PFSK-1 (cell line): ENCODE data around the gene EID3.

Source experiments
- FOXP2 ChIP-seq: optimal IDR thresholded peaks from 2 replicates; pipeline ENCODE3; 2011; ENCODE audit warnings: borderline replicate concordance, control low read depth, inconsistent platforms; ENCODE audit not compliant: insufficient read depth; ENCODE audit errors: extremely low read length, extremely low read depth
- POLR2AphosphoS5 ChIP-seq: IDR thresholded peaks from 2 replicates; pipeline ENCODE4 v1.6.1; 2012; ENCODE audit warnings: low read depth, mild to moderate bottlenecking, control low read depth, low read length, moderate library complexity
- REST ChIP-seq, 2 experiments: IDR thresholded peaks; 2 replicates each; pipeline versions ENCODE4 v1.6.1 to v1.8.0; 2011 to 2012; ENCODE audit warnings: low read depth in 2 of 2, low read length in 2 of 2, control low read depth in 1 of 2, inconsistent platforms in 1 of 2, mild to moderate bottlenecking in 1 of 2, moderate library complexity in 1 of 2; ENCODE audit not compliant: insufficient read depth in 1 of 2
- SIN3A ChIP-seq: IDR thresholded peaks from 2 replicates; pipeline ENCODE4 v1.6.1; 2012; ENCODE audit warnings: mild to moderate bottlenecking, low read length, moderate library complexity, borderline replicate concordance; ENCODE audit not compliant: insufficient read depth
- TAF1 ChIP-seq: IDR thresholded peaks from 2 replicates; pipeline ENCODE4 v1.6.1; 2012; ENCODE audit warnings: low read length, control low read depth, borderline replicate concordance; ENCODE audit not compliant: insufficient read depth

Gene EID3

DNA sequence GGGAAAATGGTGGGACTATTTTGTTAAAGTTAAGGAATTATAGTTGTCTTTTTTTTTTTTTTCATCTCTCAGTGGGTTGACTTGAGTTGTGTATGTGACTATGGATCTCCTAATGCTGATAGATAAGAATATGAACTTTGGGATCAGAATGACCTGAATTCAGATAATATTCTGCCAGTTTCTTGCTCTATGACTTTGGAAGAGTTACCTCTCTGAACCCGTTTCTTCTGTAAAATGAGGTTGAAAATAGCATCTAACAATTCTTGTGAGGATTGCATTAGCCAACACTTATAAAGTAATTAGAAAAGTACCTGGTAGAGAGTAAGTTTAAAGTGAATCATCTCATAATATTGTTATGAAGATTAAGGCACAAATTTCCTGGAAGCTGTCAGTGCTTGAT is 18.4 kb downstream of the EID3 start:
- no peak for TF ChIP-seq FOXP2
- no peak for TF ChIP-seq POLR2AphosphoS5
- no peak for TF ChIP-seq TAF1
- TF ChIP-seq REST (IDR thresholded peaks at IDR 0.05; ENCODE audit: insufficient read depth in 1 of 2, low read depth in 2 of 2, low read length in 2 of 2): no peak
- TF ChIP-seq SIN3A: no peak

GRCh38 chr12:104323899-104324298 is 20.4 kb downstream of the EID3 start:
- TF ChIP-seq POLR2AphosphoS5 (no peak), FOXP2 (no peak), SIN3A (no peak), REST (IDR thresholded peaks at IDR 0.05; ENCODE audit: insufficient read depth in 1 of 2, low read depth in 2 of 2, low read length in 2 of 2) (no peak), TAF1 (no peak)

DNA sequence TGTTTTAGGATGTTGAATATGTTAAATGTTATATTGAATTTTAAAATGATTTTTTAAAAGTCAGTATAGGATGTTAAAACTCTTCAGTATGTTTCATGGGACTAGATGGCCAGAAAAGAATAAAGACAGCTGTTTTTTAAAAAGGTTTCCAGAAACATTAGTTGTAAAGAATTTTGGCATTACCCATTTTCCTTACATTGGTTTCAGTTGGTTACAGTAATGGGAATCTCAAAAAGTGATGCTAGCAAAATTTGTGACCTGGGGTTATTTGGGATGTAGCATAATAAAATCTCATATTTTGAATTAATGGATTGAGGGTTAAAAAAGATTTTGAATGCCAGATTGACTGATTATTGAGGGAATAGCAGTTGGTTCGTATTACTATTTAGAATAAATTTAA is 25.3 kb downstream of the EID3 start:
- no peak for TF ChIP-seq POLR2AphosphoS5
- TF ChIP-seq TAF1: no peak
- no peak for TF ChIP-seq REST (IDR thresholded peaks at IDR 0.05; ENCODE audit: insufficient read depth in 1 of 2, low read depth in 2 of 2, low read length in 2 of 2)
- TF ChIP-seq SIN3A: no peak
- TF ChIP-seq FOXP2: no peak

DNA sequence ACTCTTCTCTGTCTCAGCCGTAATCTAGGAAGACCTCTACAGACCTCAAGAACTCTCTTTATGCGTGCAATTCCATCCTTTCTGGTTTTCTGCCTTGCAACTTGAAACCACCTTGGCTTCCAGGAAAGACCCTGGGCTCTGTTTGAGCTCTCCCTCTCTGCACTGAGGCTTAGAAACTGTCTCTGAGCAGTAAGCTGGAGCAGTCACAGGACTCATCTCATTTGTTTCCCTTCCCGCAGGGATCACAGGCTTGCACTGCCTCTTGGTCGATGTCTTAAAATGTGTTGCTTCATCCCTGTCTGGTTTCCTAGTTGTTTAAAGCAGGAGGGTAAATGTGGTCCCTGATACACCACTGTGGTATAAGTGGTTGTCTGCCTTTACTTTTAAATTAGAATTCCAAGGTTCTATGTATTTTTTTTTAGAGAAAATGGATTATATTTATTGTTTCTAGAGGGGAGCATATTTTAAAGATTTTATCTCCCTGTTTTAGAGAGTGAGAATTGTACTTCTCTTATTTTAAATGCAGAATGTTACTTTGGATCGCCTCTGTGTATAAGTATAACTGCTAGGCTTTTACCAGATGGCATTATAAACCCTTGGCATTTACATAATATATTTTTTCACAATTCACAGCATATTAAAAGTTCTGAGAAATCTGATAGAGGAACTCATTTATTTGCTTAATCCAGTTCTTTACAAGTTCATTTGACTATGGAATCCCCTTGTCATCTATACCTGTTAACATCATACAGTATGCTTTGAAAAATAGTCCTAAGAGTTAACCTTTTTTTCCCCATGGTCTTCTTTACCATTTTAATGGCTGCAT is 26.4 kb downstream of the EID3 start:
- TF ChIP-seq TAF1 (no peak), POLR2AphosphoS5 (no peak), FOXP2 (no peak)

GRCh38 chr12:104331376-104331775 is 27.8 kb downstream of the EID3 start:
- TF ChIP-seq FOXP2: no peak
- no peak for TF ChIP-seq REST (IDR thresholded peaks at IDR 0.05; ENCODE audit: insufficient read depth in 1 of 2, low read depth in 2 of 2, low read length in 2 of 2)
- no peak for TF ChIP-seq TAF1
- no peak for TF ChIP-seq SIN3A
- TF ChIP-seq POLR2AphosphoS5: no peak
